Liver (tissue), 3 donors: Measurements from ENCODE around the gene PODXL2.

ENCODE experiments used
- ATF3 ChIP-seq: IDR thresholded peaks from 2 replicates; pipeline ENCODE4 v1.6.1; 2016; ENCODE audit warnings: antibody characterized with exemption
- CTCF ChIP-seq: fragments of 150-350 bp; IDR thresholded peaks from 2 replicates; pipeline ENCODE4 v1.5.1; 2017; ENCODE audit warnings: improper control_type of control experiment, low read depth, low read length; ENCODE audit not compliant: missing input control
- GABPA ChIP-seq, 2 donors: IDR thresholded peaks in 1 of 2; conservative IDR thresholded peaks in 1 of 2; 2 replicates each; pipeline ENCODE4 v1.6.1; 2016; ENCODE audit warnings: antibody characterized with exemption in 2 of 2, mild to moderate bottlenecking in 1 of 2, moderate library complexity in 1 of 2
- JUND ChIP-seq, 2 donors: IDR thresholded peaks; 2 replicates each; pipeline ENCODE4 v1.6.1; 2016; ENCODE audit warnings: antibody characterized with exemption in 2 of 2
- SP1 ChIP-seq: IDR thresholded peaks from 2 replicates; pipeline ENCODE4 v1.6.1; 2018; ENCODE audit warnings: antibody characterized with exemption, mild to moderate bottlenecking
- donor health status: healthy.
- donor health status: healthy.

GRCh38 chr3:127674101-127674721, 45.2 kb downstream of the PODXL2 start:
- no peak for TF ChIP-seq GABPA (IDR thresholded peaks at IDR 0.05 in 1 of 2, conservative IDR thresholded peaks at IDR 0.05 in 1 of 2)
- TF ChIP-seq CTCF: no peak
- TF ChIP-seq ATF3: no peak
- no peak for TF ChIP-seq JUND (IDR thresholded peaks at IDR 0.05)
- TF ChIP-seq SP1: no peak
